ENCODE results near the gene HCFC1. TPM values are rescaled to one million over a fixed set of nuclear protein-coding genes. Genes with fewer than 3 reads are reported as not detected.

Gene HCFC1
- total RNA-seq, 1 donor from 2014 or later, result 84.0 TPM

DNA sequence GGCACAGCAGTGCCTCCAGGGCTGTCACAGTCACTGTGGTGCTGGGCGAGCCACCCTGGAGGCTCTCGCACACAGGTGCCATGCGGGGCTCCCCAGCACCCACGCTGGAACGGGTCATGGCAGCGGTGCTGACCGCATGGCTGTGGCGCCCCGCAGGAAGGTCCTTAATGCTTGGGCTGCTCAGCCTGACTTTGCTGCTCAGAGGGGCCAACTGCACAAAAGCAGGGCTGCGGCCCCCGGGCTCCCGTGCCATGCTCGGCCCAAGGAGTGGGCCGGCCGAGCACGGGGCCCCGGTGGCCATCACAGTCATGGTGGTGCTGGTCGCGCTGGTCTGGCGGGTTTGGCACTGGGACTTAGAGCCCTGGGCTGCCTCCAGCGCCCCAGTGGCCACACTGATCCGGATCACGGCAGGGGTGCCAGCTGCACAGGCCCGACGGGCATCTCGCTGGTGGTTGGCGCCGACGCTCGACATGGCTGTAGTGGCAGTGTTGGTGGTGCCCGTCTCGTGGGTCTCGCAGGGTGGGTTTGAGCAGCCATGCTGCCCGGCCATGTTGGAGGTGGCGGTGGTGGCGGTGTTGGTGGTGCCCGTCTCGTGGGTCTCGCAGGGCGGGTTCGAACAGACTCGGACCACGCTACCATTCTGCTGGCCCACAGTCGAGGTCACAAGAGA is 16.9 kb downstream of the HCFC1 start:
- Mint-ChIP-seq H3K9me3 (ENCODE audit: unreplicated experiment) (peaks cover 3% of the 10 kb centered on the region), H3K4me1 (ENCODE audit: low read depth, unreplicated experiment) (no peaks in the 10 kb centered on the region), H3K4me3 (ENCODE audit: unreplicated experiment) (no peak overlapping the region), H3K36me3 (ENCODE audit: unreplicated experiment) (no peaks in the 10 kb centered on the region), H3K27ac (ENCODE audit: unreplicated experiment) (no peak overlapping the region), H3K27me3 (ENCODE audit: unreplicated experiment) (no peaks in the 10 kb centered on the region)
- no peak for TF ChIP-seq CTCF (IDR thresholded peaks at IDR 0.05; ENCODE audit: partially characterized antibody, unreplicated experiment)
- no peak for DNase-seq

DNA sequence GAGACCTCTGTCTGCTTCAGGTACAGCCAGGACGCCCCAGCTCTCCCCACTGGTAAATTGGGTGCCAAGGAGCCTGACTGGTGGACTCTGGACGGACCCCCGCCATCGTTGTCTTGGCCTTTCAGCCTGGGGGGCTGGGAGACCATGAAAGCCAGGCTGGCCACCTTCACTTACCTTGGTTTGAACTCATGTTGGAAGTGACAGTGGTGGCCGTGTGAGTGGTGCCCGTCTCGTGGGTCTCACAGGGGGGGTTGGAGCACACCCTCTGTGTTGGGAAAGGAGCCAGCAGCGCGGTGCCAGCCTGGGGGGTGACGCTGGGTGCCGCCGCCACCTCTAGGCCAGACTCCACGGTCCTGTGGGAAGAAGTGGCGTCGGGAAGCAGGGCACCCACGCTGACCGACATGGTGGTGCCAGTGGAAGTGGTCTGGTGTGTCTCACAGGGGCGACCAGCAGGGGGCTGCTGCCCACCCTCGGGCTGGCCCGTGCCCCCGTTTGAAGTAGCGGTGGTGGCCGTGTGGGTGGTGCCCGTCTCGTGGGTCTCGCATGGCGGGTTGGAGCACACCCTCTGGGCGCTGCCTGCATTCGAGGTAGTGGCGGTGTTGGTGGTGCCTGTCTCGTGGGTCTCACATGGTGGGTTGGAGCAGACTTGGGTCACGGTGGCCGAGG is 17.6 kb downstream of the HCFC1 start:
- DNase-seq, result no peak
- TF ChIP-seq CTCF (IDR thresholded peaks at IDR 0.05; ENCODE audit: partially characterized antibody, unreplicated experiment), result no peak
- Mint-ChIP-seq H3K27ac (ENCODE audit: unreplicated experiment) (no peak overlapping the region), H3K4me3 (ENCODE audit: unreplicated experiment) (no peak overlapping the region), H3K36me3 (ENCODE audit: unreplicated experiment) (no peaks in the 10 kb centered on the region), H3K9me3 (ENCODE audit: unreplicated experiment) (peaks cover 3% of the 10 kb centered on the region), H3K4me1 (ENCODE audit: low read depth, unreplicated experiment) (no peaks in the 10 kb centered on the region), H3K27me3 (ENCODE audit: unreplicated experiment) (no peaks in the 10 kb centered on the region)

- H3K36me3 Mint-ChIP-seq (ENCODE audit: unreplicated experiment), result no peaks in the 10 kb centered on the region
- H3K4me1 Mint-ChIP-seq (ENCODE audit: low read depth, unreplicated experiment), result no peaks in the 10 kb centered on the region
- no peak overlapping the region for H3K27ac Mint-ChIP-seq (ENCODE audit: unreplicated experiment)
- peak; percentile 92 for TF ChIP-seq CTCF (IDR thresholded peaks at IDR 0.05; ENCODE audit: partially characterized antibody, unreplicated experiment)
- H3K4me3 Mint-ChIP-seq (ENCODE audit: unreplicated experiment), result no peak overlapping the region
- no peaks in the 10 kb centered on the region for H3K27me3 Mint-ChIP-seq (ENCODE audit: unreplicated experiment)
- DNase-seq, result peak; percentile 81
- peaks cover 3% of the 10 kb centered on the region for H3K9me3 Mint-ChIP-seq (ENCODE audit: unreplicated experiment)
These were observed 18.2 kb downstream of the HCFC1 start for GRCh38 chrX:153953342-153953830.

GRCh38 chrX:153952373-153953026 is 19.1 kb downstream of the HCFC1 start:
- Mint-ChIP-seq H3K27ac (ENCODE audit: unreplicated experiment) (peak overlapping the region; percentile 28), H3K36me3 (ENCODE audit: unreplicated experiment) (no peaks in the 10 kb centered on the region), H3K27me3 (ENCODE audit: unreplicated experiment) (peaks cover 2% of the 10 kb centered on the region), H3K4me3 (ENCODE audit: unreplicated experiment) (no peak overlapping the region), H3K4me1 (ENCODE audit: low read depth, unreplicated experiment) (peaks cover under 1% of the 10 kb centered on the region), H3K9me3 (ENCODE audit: unreplicated experiment) (peaks cover 5% of the 10 kb centered on the region)
- DNase-seq, result no peak
- no peak for TF ChIP-seq CTCF (IDR thresholded peaks at IDR 0.05; ENCODE audit: partially characterized antibody, unreplicated experiment)

Measured in glutamatergic neuron (in vitro differentiated cells).